ENCODE measurements around the gene ATG2B. TPM values are rescaled to one million over a fixed set of nuclear protein-coding genes. Genes with fewer than 3 reads are reported as not detected.
A peak's percentile ranks its signal among the peaks of the same experiment; 100 is the strongest.

The ATG2B gene
- total and polyA plus RNA-seq, 2 donors (not counting 1 experiment from before 2014, with no cell fraction given), result 15.0 to 30.9 TPM

DNA sequence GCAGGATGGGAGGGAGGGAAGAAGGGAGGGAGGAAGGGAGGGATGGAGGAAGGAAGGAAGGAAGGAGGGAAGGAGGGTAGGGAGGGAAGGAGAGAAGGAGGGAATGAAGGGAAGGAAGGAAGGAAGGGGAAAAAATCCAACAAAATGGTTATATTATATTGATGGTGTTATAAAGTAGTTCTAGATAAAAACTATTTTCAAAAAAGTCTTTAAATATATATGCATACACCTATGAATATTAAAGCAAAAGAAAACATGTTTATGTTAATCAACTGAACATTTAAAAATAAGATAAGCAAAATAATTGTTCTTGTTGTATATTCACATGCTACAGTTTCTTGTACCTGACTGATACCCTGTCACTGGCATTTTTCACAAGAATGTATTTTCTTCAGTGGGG, 105.2 kb downstream of the ATG2B start:
- Histone ChIP-seq H3K9me3 (ENCODE audit: control insufficient read depth, insufficient read depth, low read depth, low read length) (no peaks in the 10 kb centered on the region), H2AFZ (ENCODE audit: low read length) (no peak overlapping the region), H3K9ac (ENCODE audit: insufficient read depth, low read length) (no peak overlapping the region), H3K27ac (ENCODE audit: insufficient read depth, low read length) (no peak overlapping the region), H3K27me3 (ENCODE audit: control insufficient read depth, insufficient read depth, low read length) (no peaks in the 10 kb centered on the region), H3K4me3 (replicated peaks in 1 of 4; ENCODE audit: control extremely low read depth in 1 of 4, insufficient read depth in 1 of 4, low read depth in 3 of 4, low read length in 4 of 4) (peak overlapping the region in 3 of 4 experiments; percentile 14 to 52 (median 20)), H3K4me2 (ENCODE audit: extremely low read depth, insufficient read depth, low read length) (peak overlapping the region; percentile 29), H3K36me3 (ENCODE audit: control insufficient read depth, insufficient read depth, low read length) (no peaks in the 10 kb centered on the region), H3K4me1 (ENCODE audit: control insufficient read depth, extremely low read depth, insufficient read depth, low read length) (peaks cover 28% of the 10 kb centered on the region), H4K20me1 (ENCODE audit: control insufficient read depth, extremely low read depth, insufficient read depth, low read length) (no peaks in the 10 kb centered on the region), H3K79me2 (ENCODE audit: control insufficient read depth, insufficient read depth, low read length) (peaks cover 7% of the 10 kb centered on the region)
- no peak for TF ChIP-seq EZH2 (IDR thresholded peaks at IDR 0.05; ENCODE audit: low read length, missing control alignments)
- TF ChIP-seq CTCF (conservative IDR thresholded peaks at IDR 0.05 in 1 of 2, IDR thresholded peaks at IDR 0.05 in 1 of 2; ENCODE audit: low read depth in 1 of 2, low read length in 2 of 2), result no peak
- no peak for DNase-seq (ENCODE audit: low read depth in 2 of 2)

GRCh38 chr14:96257056-96257455, 106.1 kb downstream of the ATG2B start:
- peak overlapping the region in 3 of 4 experiments; percentile 14 to 52 (median 20) for H3K4me3 ChIP-seq (replicated peaks in 1 of 4; ENCODE audit: control extremely low read depth in 1 of 4, insufficient read depth in 1 of 4, low read depth in 3 of 4, low read length in 4 of 4)
- peak overlapping the region; percentile 32 for H3K4me2 ChIP-seq (ENCODE audit: extremely low read depth, insufficient read depth, low read length)
- no peak for DNase-seq (ENCODE audit: low read depth in 2 of 2)
- no peak overlapping the region for H2AFZ ChIP-seq (ENCODE audit: low read length)
- H3K9me3 ChIP-seq (ENCODE audit: control insufficient read depth, insufficient read depth, low read depth, low read length), result no peaks in the 10 kb centered on the region
- H4K20me1 ChIP-seq (ENCODE audit: control insufficient read depth, extremely low read depth, insufficient read depth, low read length), result no peaks in the 10 kb centered on the region
- H3K27me3 ChIP-seq (ENCODE audit: control insufficient read depth, insufficient read depth, low read length), result no peaks in the 10 kb centered on the region
- no peak overlapping the region for H3K9ac ChIP-seq (ENCODE audit: insufficient read depth, low read length)
- no peaks in the 10 kb centered on the region for H3K36me3 ChIP-seq (ENCODE audit: control insufficient read depth, insufficient read depth, low read length)
- peak overlapping the region; percentile 95 for H3K27ac ChIP-seq (ENCODE audit: insufficient read depth, low read length)
- H3K79me2 ChIP-seq (ENCODE audit: control insufficient read depth, insufficient read depth, low read length), result peaks cover 7% of the 10 kb centered on the region
- peaks cover 35% of the 10 kb centered on the region for H3K4me1 ChIP-seq (ENCODE audit: control insufficient read depth, extremely low read depth, insufficient read depth, low read length)
- TF ChIP-seq CTCF (conservative IDR thresholded peaks at IDR 0.05 in 1 of 2, IDR thresholded peaks at IDR 0.05 in 1 of 2; ENCODE audit: low read depth in 1 of 2, low read length in 2 of 2) (no peak), EZH2 (IDR thresholded peaks at IDR 0.05; ENCODE audit: low read length, missing control alignments) (no peak)

DNA sequence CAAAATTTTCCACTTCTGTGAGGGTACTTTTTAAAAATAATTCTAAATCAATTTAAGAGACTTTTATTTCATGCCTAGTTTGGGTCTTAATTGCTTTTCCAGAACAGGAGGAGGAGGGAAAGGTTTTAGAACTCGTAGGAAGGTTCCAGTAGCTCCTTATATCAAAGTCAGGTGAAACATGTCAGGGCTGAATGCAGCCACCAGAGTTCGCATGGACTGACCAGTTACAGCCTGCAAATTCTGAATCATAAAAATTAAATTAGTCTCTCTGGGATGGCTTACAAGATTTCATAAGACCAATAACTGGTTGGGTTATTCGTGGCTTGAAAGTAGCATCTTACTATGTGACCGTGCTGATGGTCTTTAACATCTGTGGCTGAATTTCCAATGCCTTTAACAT, 106.7 kb downstream of the ATG2B start:
- peak overlapping the region; percentile 14 to 52 (median 22) for H3K4me3 ChIP-seq (replicated peaks in 1 of 4; ENCODE audit: control extremely low read depth in 1 of 4, insufficient read depth in 1 of 4, low read depth in 3 of 4, low read length in 4 of 4)
- DNase-seq (ENCODE audit: low read depth in 2 of 2), result peak in 1 of 2 donors; percentile 48
- H3K4me2 ChIP-seq (ENCODE audit: extremely low read depth, insufficient read depth, low read length), result peak overlapping the region; percentile 81
- peaks cover 35% of the 10 kb centered on the region for H3K4me1 ChIP-seq (ENCODE audit: control insufficient read depth, extremely low read depth, insufficient read depth, low read length)
- H3K27ac ChIP-seq (ENCODE audit: insufficient read depth, low read length), result peak overlapping the region; percentile 95
- H3K9ac ChIP-seq (ENCODE audit: insufficient read depth, low read length), result no peak overlapping the region
- no peaks in the 10 kb centered on the region for H3K9me3 ChIP-seq (ENCODE audit: control insufficient read depth, insufficient read depth, low read depth, low read length)
- no peak overlapping the region for H2AFZ ChIP-seq (ENCODE audit: low read length)
- no peaks in the 10 kb centered on the region for H4K20me1 ChIP-seq (ENCODE audit: control insufficient read depth, extremely low read depth, insufficient read depth, low read length)
- H3K36me3 ChIP-seq (ENCODE audit: control insufficient read depth, insufficient read depth, low read length), result no peaks in the 10 kb centered on the region
- no peaks in the 10 kb centered on the region for H3K27me3 ChIP-seq (ENCODE audit: control insufficient read depth, insufficient read depth, low read length)
- H3K79me2 ChIP-seq (ENCODE audit: control insufficient read depth, insufficient read depth, low read length), result peaks cover 4% of the 10 kb centered on the region
- peak; percentile 7 to 21 for TF ChIP-seq CTCF (conservative IDR thresholded peaks at IDR 0.05 in 1 of 2, IDR thresholded peaks at IDR 0.05 in 1 of 2; ENCODE audit: low read depth in 1 of 2, low read length in 2 of 2)
- no peak for TF ChIP-seq EZH2 (IDR thresholded peaks at IDR 0.05; ENCODE audit: low read length, missing control alignments)
